Loucy (cell line): ENCODE results near the gene ARFIP1.

ENCODE experiments used
- H2AFZ ChIP-seq: fragments of 200-600 bp; sonication (generic); 2 replicates; pipeline ENCODE4 v1.6.0; 2016; ENCODE audit warnings: antibody characterized with exemption, mild to moderate bottlenecking, low read length, moderate library complexity
- H3F3A ChIP-seq: fragments of 200-600 bp; 2 replicates; pipeline ENCODE4 v1.6.0; 2016; ENCODE audit warnings: antibody characterized with exemption, low read depth, mild to moderate bottlenecking
- H3K27me3 ChIP-seq: fragments of 200-600 bp; sonication (generic); 2 replicates; pipeline ENCODE4 v1.6.1; 2014; ENCODE audit warnings: low read length, mild to moderate bottlenecking; ENCODE audit not compliant: insufficient read depth, poor library complexity, severe bottlenecking
- H3K36me3 ChIP-seq: fragments of 200-600 bp; sonication (generic); 2 replicates; pipeline ENCODE4 v1.6.1; 2016; ENCODE audit warnings: low read length; ENCODE audit not compliant: insufficient read depth
- H3K4me1 ChIP-seq: fragments of 200-600 bp; sonication (generic); 2 replicates; pipeline ENCODE4 v1.5.1; 2014; ENCODE audit warnings: low read length, mild to moderate bottlenecking; ENCODE audit not compliant: insufficient read depth, poor library complexity, severe bottlenecking
- H3K4me2 ChIP-seq: fragments of 200-600 bp; sonication (generic); 2 replicates; pipeline ENCODE4 v1.6.0; 2014; ENCODE audit warnings: antibody characterized with exemption, low read length, low read depth, mild to moderate bottlenecking; ENCODE audit not compliant: poor library complexity, severe bottlenecking
- H3K4me3 ChIP-seq: fragments of 200-600 bp; sonication (generic); 2 replicates; pipeline ENCODE4 v1.5.1; 2014; ENCODE audit warnings: low read length, mild to moderate bottlenecking, mixed read lengths; ENCODE audit not compliant: poor library complexity, severe bottlenecking
- H3K79me2 ChIP-seq: fragments of 200-600 bp; sonication (generic); 2 replicates; pipeline ENCODE4 v1.6.1; 2014; ENCODE audit warnings: low read length; ENCODE audit not compliant: insufficient read depth
- H3K9ac ChIP-seq: fragments of 200-600 bp; sonication (generic); 2 replicates; pipeline ENCODE4 v1.6.0; 2014; ENCODE audit warnings: mild to moderate bottlenecking, low read depth, low read length, moderate library complexity; ENCODE audit not compliant: poor library complexity, severe bottlenecking
- H3K9me2 ChIP-seq: fragments of 200-600 bp; sonication (generic); replicated peaks from 2 replicates; pipeline ENCODE4 v1.6.1; 2016; ENCODE audit warnings: low read depth, low read length, mixed read lengths
- H3K9me3 ChIP-seq: fragments of 200-600 bp; sonication (generic); 2 replicates; pipeline ENCODE4 v1.6.1; 2014; ENCODE audit warnings: mild to moderate bottlenecking, antibody characterized with exemption, low read length, low read depth; ENCODE audit not compliant: insufficient read depth
- H4K20me1 ChIP-seq: fragments of 200-600 bp; sonication (generic); 2 replicates; pipeline ENCODE4 v1.6.0; 2014; ENCODE audit warnings: antibody characterized with exemption, low read length, mild to moderate bottlenecking; ENCODE audit not compliant: insufficient read depth, poor library complexity, severe bottlenecking
- EZH2phosphoT487 ChIP-seq: fragments of 200-600 bp; IDR thresholded peaks from 2 replicates; pipeline ENCODE4 v1.6.1; 2018; ENCODE audit warnings: antibody characterized with exemption, mild to moderate bottlenecking, moderate library complexity, borderline replicate concordance
- TF ChIP-seq, protein P1 (sequence below): fragments of 200-600 bp; sonication (generic); conservative IDR thresholded peaks from 2 replicates; pipeline ENCODE4 v1.5.1; 2014; ENCODE audit warnings: mild to moderate bottlenecking, antibody characterized with exemption, low read length

ARFIP1 gene

DNA sequence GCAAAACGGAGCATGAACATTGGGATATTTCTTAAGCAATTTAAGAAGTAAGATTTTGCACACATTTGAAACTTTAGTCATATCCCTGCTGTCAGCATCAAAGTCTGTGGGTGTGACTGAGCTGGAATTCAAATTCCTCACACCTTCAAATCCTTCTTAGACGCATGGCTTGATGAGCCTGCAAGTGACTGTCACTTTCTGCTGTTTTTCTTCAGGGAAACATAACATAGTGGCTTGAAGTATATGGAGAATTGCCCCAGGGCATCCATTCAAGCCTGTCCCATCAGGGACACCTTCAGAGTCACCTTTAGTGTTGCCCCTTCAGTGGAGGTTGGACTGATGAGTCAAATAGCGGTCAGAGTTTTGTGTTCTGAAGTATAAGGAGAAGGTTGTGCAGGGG is 173.8 kb downstream of the ARFIP1 start:
- no peaks in the 10 kb centered on the region for H3F3A ChIP-seq
- peaks cover 13% of the 10 kb centered on the region for H3K4me1 ChIP-seq
- H3K4me2 ChIP-seq = no peak overlapping the region
- H3K36me3 ChIP-seq = no peaks in the 10 kb centered on the region
- TF ChIP-seq EZH2phosphoT487 = no peak
- no peak overlapping the region for H2AFZ ChIP-seq
- H3K9ac ChIP-seq = no peak overlapping the region
- no peaks in the 10 kb centered on the region for H3K9me2 ChIP-seq
- H3K4me3 ChIP-seq = no peak overlapping the region
- no peaks in the 10 kb centered on the region for H4K20me1 ChIP-seq
- no peaks in the 10 kb centered on the region for H3K27me3 ChIP-seq
- no peaks in the 10 kb centered on the region for H3K9me3 ChIP-seq
- H3K79me2 ChIP-seq = no peaks in the 10 kb centered on the region

DNA sequence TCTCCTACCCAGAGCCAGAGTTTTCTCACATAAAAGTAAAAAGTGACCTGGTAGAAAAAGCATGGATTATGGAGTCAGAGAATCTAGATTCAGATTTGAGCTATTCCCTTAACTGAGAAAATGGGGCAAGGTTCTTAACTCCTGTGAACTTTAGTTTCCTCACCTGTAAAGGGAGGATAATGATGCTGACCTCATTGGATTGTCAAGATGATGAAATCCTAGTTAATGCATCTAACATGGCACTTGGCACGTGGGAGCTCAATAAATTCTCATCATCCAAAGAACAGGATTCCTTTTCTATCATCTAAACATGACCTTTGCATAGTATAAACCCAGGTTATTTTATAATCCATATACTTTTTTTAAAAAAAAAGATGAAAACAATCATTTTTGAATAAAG is 175.0 kb downstream of the ARFIP1 start:
- no peak overlapping the region for H2AFZ ChIP-seq
- H3K9me3 ChIP-seq = no peaks in the 10 kb centered on the region
- no peaks in the 10 kb centered on the region for H3K79me2 ChIP-seq
- no peak overlapping the region for H3K4me2 ChIP-seq
- no peak overlapping the region for H3K4me3 ChIP-seq
- TF ChIP-seq EZH2phosphoT487 = no peak
- TF ChIP-seq, protein P1, sequence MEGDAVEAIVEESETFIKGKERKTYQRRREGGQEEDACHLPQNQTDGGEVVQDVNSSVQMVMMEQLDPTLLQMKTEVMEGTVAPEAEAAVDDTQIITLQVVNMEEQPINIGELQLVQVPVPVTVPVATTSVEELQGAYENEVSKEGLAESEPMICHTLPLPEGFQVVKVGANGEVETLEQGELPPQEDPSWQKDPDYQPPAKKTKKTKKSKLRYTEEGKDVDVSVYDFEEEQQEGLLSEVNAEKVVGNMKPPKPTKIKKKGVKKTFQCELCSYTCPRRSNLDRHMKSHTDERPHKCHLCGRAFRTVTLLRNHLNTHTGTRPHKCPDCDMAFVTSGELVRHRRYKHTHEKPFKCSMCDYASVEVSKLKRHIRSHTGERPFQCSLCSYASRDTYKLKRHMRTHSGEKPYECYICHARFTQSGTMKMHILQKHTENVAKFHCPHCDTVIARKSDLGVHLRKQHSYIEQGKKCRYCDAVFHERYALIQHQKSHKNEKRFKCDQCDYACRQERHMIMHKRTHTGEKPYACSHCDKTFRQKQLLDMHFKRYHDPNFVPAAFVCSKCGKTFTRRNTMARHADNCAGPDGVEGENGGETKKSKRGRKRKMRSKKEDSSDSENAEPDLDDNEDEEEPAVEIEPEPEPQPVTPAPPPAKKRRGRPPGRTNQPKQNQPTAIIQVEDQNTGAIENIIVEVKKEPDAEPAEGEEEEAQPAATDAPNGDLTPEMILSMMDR = no peak
- H3K36me3 ChIP-seq = no peaks in the 10 kb centered on the region
- peaks cover 13% of the 10 kb centered on the region for H3K4me1 ChIP-seq
- no peaks in the 10 kb centered on the region for H3K9me2 ChIP-seq
- no peaks in the 10 kb centered on the region for H4K20me1 ChIP-seq
- no peak overlapping the region for H3K9ac ChIP-seq
- H3F3A ChIP-seq = no peaks in the 10 kb centered on the region
- no peaks in the 10 kb centered on the region for H3K27me3 ChIP-seq

DNA sequence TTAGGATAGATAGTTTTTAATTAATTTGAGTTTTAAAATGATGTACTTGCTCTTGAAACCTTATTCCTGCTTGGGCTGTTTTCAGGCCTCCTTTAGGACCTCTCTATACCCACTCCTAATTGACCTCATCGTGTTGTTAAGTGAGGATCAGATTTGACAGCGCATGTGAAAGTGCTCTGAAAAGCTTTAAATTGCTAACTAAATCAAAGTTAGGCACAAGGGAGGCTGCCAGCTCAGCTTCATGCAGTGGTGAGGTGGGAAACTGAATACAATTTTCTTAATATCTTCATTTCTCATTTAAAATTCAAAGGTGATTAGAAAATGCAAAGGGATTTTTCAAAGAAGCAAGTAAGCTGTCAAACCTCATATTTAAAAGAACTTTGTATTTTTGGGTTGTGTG is 176.4 kb downstream of the ARFIP1 start:
- Histone ChIP-seq H3K4me1 (peaks cover 12% of the 10 kb centered on the region), H3K4me2 (no peak overlapping the region), H3K9me2 (no peaks in the 10 kb centered on the region)

More for the DNA sequence above, 176.4 kb downstream of the ARFIP1 start:
- Histone ChIP-seq H3K36me3 (no peaks in the 10 kb centered on the region), H3F3A (no peaks in the 10 kb centered on the region), H3K27me3 (no peaks in the 10 kb centered on the region), H3K79me2 (no peaks in the 10 kb centered on the region), H3K4me3 (no peak overlapping the region), H4K20me1 (no peaks in the 10 kb centered on the region), H3K9me3 (no peaks in the 10 kb centered on the region), H2AFZ (no peak overlapping the region), H3K9ac (no peak overlapping the region)
- TF ChIP-seq, protein P1 = no peak
- no peak for TF ChIP-seq EZH2phosphoT487
